ENCODE data around the gene TMEM258. TPM values are rescaled to one million over a fixed set of nuclear protein-coding genes. Genes with fewer than 3 reads are reported as not detected.

The TMEM258 gene
- total RNA-seq, 1 donor from 2014 or later: 187 TPM

DNA sequence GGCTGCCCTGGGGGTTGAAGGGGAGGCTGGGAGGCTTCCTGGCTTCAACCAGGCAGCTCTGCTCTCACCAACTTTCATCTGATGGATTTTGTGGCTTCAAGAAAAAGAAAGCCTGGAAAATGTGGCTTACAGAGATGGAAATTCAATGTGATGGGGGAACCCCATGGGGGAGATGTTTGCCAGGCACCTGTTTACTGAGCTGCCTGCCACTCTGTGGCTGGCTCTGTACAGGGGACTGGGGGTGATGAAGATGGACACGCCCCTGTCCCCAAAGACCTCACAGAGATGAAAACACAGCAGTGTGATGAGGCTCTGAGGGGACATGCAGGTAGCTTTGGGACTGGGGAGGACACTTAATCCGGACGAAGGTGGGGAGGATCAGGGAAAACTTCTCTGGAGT lies 10.1 kb downstream of the TMEM258 start:
- intact Hi-C loops (cut with micrococcal nuclease): no loop called here
- no peaks in the 10 kb centered on the region for H3K9me3 Mint-ChIP-seq
- peaks cover 3% of the 10 kb centered on the region for H3K4me1 Mint-ChIP-seq
- no peaks in the 10 kb centered on the region for H3K27me3 Mint-ChIP-seq
- H3K27ac Mint-ChIP-seq: no peak overlapping the region
- no peak for DNase-seq
- peaks cover 8% of the 10 kb centered on the region for H3K36me3 Mint-ChIP-seq (ENCODE audit: low read depth)
- H3K4me3 Mint-ChIP-seq: no peak overlapping the region

DNA sequence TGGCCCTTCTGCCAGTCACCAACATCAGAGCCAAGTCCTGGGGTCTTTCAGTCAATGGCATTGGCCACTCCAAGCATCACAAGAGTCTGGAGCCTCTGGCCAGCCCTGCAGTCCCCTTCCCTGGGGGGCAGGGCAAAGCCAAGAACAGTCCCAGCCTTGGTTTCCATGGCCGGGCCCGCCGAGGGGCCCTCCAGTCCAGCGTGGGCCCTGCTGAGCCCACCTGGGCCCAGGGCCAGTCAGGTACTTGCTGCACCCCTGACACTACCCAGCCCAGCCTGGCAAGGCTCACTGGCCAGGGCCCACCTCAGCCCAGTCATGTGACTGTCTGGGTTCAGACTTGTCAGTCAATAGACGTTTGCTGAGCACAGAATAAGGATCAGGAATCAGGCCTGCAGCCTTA lies 10.8 kb downstream of the TMEM258 start:
- intact Hi-C loops (cut with micrococcal nuclease): no loop called here
- Mint-ChIP-seq H3K4me1 (peaks cover 8% of the 10 kb centered on the region), H3K4me3 (no peak overlapping the region), H3K9me3 (no peaks in the 10 kb centered on the region), H3K36me3 (ENCODE audit: low read depth) (peaks cover 8% of the 10 kb centered on the region), H3K27ac (no peak overlapping the region), H3K27me3 (no peaks in the 10 kb centered on the region)
- DNase-seq: no peak

DNA sequence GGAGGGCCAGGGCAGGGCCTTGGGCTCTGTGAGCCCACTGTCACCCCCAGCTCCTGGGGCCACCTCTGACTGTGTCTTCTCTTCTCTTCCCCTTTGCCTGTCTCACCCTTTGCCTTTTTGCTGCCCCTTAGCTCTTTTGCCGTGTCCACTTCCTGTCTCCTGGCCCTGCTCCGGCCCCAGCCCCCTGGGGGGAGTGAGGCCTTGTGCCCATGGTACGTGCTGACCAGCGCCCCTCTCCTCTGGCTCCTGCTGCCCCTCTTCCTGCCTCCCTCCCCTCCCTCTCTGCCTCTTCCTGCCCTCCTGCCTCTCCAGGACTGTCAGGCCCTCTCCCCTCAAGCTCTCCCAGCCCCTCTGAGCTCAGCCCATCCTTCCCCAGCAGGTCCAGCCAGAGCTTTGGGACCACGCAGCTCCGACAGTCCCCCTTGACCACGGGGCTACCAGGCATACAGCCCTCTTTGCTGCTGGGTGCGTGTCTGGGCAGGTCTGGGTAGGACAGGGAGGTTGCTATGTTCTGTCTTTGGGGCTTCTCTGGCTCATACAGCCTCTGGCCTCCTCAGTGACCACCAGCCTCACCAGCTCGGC lies 11.7 kb downstream of the TMEM258 start:
- H3K4me1 Mint-ChIP-seq: peaks cover 11% of the 10 kb centered on the region
- no peak overlapping the region for H3K4me3 Mint-ChIP-seq
- H3K27ac Mint-ChIP-seq: no peak overlapping the region
- no peak for DNase-seq
- peaks cover 7% of the 10 kb centered on the region for H3K36me3 Mint-ChIP-seq (ENCODE audit: low read depth)
- intact Hi-C loops (cut with micrococcal nuclease): no loop called here
- no peaks in the 10 kb centered on the region for H3K27me3 Mint-ChIP-seq
- H3K9me3 Mint-ChIP-seq: no peaks in the 10 kb centered on the region

DNA sequence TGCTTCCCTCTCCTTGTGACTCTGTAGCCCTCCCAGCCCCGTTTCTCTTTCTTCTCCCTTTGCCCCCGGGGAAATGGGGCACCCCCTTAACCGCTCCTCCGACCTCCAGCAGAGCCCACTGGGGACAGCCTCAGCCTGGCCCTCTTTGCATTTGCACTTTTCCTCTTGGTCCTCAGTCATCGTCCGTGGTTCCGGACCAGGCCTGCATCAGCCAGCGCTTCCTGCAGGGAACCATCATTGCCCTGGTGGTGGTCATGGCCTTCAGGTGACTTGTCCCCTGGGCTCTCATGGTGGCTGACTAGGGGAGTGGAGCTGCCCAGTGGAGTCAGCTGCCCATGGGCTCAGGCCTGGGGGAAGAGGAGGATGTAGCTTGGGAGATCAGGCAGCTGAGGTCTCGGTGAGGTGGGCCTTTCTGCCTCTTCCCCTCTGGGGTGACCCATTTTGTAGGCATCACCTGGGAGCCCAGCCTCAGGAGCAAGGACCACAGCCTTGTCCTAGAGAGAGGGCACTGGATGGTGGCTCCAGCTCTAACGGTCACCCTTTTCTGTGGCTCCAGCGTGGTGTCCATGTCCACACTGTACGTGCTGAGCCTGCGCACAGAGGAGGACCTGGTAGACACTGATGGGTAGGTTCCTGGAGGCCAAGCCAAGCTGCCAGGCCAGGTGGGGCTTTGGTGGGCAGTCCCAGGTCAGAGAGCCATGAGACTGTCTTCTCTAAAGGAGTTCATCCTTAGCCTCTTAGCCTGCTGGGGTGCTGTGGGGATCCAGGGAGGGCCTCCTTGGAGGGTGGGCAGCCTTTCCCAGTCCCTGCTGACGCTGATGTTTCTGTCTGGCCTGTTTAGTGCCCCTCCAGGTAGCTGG lies 12.5 kb downstream of the TMEM258 start:
- Mint-ChIP-seq H3K4me3 (no peak overlapping the region), H3K27ac (no peak overlapping the region)
- intact Hi-C loops (cut with micrococcal nuclease): no loop called here

DNA sequence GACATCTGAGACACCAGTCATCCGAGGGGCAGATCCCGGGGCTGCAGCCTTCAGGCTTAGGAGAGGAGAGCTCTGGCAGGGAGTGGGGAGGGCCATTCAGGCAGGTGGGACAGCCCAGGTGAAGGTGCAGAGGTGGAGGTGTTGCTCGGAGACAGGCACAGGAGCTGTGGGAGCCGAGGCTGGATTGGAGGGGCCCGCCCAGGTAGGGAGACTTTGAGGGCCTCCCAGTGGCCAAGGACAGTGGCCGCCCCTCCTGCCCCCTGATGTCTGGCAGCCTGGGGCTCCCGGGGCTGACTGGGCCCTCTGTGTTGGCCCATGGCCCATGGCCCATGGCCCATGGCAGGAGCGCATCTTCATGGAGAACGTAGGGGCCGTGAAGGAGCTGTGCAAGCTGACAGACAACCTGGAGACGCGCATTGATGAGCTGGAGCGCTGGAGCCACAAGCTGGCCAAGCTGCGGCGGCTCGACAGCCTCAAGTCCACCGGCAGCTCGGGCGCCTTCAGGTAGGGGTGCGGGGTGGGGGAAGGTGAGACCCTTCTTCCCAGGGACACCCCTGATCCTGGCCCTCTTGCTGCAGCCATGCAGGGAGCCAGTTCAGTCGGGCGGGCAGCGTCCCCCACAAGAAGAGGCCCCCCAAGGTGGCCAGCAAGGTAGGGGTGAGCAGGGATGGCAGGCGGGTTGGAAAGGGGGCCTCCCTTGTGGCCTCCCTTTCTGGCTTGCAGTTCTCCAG lies 13.3 kb downstream of the TMEM258 start:
- Mint-ChIP-seq H3K36me3 (ENCODE audit: low read depth) (no peaks in the 10 kb centered on the region), H3K4me3 (no peak overlapping the region), H3K27ac (no peak overlapping the region)

More for the DNA sequence above, 12.5 kb downstream of the TMEM258 start:
- Mint-ChIP-seq H3K36me3 (ENCODE audit: low read depth) (peaks cover 3% of the 10 kb centered on the region), H3K4me1 (peaks cover 13% of the 10 kb centered on the region), H3K27me3 (no peaks in the 10 kb centered on the region), H3K9me3 (no peaks in the 10 kb centered on the region)
- DNase-seq: no peak

DNA sequence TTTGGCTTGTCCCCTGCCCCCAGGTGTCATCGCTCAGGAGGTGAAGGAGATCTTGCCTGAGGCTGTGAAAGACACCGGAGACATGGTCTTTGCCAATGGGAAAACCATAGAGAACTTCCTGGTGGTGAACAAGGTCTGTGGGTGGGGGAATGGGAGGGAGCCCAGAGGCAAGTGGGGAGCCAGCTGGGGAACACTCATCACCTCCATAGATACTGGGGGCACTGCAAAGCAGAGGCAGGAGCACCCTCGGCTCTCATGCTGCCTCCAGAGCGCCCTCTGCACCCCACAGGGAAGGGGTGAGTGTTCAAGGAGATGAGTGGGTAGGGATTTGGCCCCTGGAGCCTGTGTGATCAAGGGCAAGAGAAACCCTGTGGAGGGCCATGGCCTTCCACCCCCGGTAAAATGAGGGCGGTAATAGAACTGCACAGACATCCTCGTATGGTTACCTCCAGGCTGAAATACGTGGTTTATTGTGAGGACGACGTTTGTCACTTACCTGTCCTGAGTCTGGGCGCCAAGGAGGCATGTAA lies 14.0 kb downstream of the TMEM258 start:
- H3K4me3 Mint-ChIP-seq: peak overlapping the region; percentile 64
- no peaks in the 10 kb centered on the region for H3K27me3 Mint-ChIP-seq
- peaks cover 13% of the 10 kb centered on the region for H3K4me1 Mint-ChIP-seq
- intact Hi-C loops (cut with micrococcal nuclease): no loop called here
- H3K9me3 Mint-ChIP-seq: no peaks in the 10 kb centered on the region
- H3K36me3 Mint-ChIP-seq (ENCODE audit: low read depth): no peaks in the 10 kb centered on the region
- no peak overlapping the region for H3K27ac Mint-ChIP-seq
- DNase-seq: no peak

More for the DNA sequence above, 13.3 kb downstream of the TMEM258 start:
- H3K9me3 Mint-ChIP-seq: no peaks in the 10 kb centered on the region
- intact Hi-C loops (cut with micrococcal nuclease): no loop called here
- DNase-seq: no peak
- H3K27me3 Mint-ChIP-seq: no peaks in the 10 kb centered on the region
- peaks cover 13% of the 10 kb centered on the region for H3K4me1 Mint-ChIP-seq

DNA sequence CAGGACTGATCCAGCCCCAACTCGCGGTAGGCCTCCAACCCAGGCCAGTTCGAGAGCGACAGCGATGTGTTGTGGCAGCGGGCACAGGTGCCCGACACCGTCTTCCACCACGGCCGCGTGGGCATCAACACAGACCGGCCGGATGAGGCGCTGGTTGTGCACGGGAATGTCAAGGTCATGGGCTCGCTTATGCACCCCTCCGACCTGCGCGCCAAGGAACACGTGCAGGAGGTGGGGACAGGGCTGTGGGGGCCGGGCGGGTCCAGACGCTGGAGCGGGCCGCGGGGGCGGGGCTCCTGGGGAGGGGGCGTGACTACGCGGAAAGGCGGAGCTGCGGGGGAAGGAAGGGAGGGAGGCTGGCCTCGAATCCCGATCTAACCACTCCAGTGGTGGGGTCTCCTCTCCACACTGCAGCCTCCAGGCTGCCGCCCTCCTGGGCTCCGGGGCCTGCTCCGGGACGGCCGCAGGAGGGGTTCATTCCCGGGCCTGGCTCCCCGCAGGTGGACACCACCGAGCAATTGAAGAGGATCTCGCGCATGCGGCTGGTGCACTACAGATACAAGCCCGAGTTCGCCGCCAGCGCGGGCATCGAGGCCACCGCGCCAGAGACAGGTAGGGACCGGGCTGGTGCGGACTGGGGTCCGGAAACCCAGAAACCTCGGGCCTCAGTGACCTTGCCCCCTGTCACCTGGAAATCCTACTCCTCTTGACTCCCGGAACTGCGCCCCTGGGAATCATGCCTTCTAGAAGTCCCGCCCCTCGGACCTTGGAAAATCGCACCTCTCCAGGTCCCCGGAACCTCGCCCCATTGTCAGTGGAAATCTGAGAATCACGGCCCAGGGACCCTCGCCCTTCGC lies 14.9 kb downstream of the TMEM258 start:
- H3K27me3 Mint-ChIP-seq: no peaks in the 10 kb centered on the region
- H3K4me1 Mint-ChIP-seq: peaks cover 13% of the 10 kb centered on the region
- no peak overlapping the region for H3K27ac Mint-ChIP-seq
- peak overlapping the region; percentile 71 for H3K4me3 Mint-ChIP-seq
- no peaks in the 10 kb centered on the region for H3K9me3 Mint-ChIP-seq
- intact Hi-C loops (cut with micrococcal nuclease): loop anchor here (1.0 to 2.0 kb wide), 2 partner anchors 15 to 25 kb away; partner anchors contain the start of genes FEN1, MYRF and TMEM258
- H3K36me3 Mint-ChIP-seq (ENCODE audit: low read depth): no peaks in the 10 kb centered on the region
- DNase-seq: peak; percentile 93

DNA sequence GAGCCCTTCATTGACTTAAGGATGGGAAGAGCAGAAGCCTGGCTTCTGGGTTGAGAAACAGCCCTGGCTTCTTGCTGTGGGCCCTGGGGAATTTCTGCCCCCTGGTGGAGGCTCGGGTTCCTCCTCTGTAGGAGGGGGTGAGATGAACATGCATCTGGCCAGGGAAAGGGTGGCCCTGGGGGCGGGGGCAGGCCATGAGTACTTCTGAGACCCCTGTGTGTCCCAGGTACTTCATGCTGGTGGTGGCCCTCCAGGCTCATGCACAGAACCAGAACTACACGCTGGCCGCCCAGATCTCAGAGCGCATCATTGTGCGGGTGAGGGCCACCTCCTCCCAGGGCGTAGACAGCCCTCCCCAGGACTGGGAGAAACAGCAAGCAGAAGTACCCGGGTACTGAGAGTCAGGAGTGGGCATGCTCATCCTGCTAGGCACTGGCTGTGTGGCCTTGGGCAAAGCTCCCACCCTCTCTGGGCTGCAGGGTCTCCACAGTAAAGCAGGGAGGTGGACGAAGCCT lies 15.8 kb downstream of the TMEM258 start:
- H3K27ac Mint-ChIP-seq: no peak overlapping the region
- H3K4me1 Mint-ChIP-seq: peaks cover 13% of the 10 kb centered on the region
- peak; percentile 90 for DNase-seq
- intact Hi-C loops (cut with micrococcal nuclease): loop anchor here (1.0 to 2.0 kb wide), 2 partner anchors 16 to 24 kb away; partner anchors contain the start of genes FEN1, MYRF and TMEM258
- peak overlapping the region; percentile 71 for H3K4me3 Mint-ChIP-seq
- no peaks in the 10 kb centered on the region for H3K36me3 Mint-ChIP-seq (ENCODE audit: low read depth)
- H3K9me3 Mint-ChIP-seq: no peaks in the 10 kb centered on the region
- no peaks in the 10 kb centered on the region for H3K27me3 Mint-ChIP-seq

DNA sequence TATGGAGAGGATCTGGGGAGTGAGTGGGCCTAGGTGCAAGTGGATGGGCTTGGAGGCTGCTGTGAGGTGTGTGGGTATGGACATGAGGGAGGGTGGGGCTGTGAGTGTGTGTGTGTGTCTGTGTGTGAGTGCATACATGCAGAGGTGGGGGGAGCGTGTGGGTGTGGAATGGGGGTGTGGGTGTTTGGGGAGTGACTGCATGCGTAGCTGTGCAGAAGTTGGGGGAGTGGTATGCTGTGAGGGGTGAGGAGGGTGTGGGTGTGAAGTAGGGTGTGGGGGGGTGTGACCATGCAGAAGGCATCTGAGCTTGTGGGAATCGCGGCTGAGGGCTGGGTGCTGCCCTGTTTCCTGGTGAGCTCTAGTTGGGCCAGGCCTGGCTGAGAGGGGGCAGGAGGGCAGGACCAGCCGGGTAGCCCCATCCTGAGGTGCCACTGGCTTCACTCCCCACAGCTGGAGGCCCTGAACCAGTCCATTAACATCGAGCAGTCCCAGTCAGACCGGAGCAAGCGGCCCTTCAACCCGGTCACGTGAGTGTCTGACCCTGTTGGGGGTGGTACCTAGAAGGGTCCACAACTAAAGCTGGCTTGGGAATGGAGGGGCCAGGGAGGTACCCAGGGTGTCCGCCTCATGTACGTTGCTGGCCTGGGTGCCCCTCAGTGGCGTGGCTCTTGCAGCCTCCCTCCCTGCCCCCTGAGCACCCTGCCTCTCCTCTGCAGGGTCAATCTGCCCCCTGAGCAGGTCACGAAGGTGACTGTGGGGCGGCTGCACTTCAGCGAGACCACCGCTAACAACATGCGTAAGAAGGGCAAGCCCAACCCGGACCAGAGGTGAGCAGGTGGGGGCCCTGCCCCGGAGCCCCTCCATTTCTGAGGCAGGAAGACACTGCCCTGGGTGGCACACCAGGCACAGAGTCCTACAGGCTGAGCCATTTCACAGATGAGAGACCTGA lies 16.5 kb downstream of the TMEM258 start:
- peak; percentile 54 for DNase-seq
- intact Hi-C loops (cut with micrococcal nuclease): loop anchor here (2.0 kb wide), 1 partner anchor 23 kb away; the partner anchor contains the start of gene MYRF
- Mint-ChIP-seq H3K36me3 (ENCODE audit: low read depth) (no peaks in the 10 kb centered on the region), H3K27ac (no peak overlapping the region), H3K27me3 (no peaks in the 10 kb centered on the region), H3K4me1 (peaks cover 15% of the 10 kb centered on the region), H3K9me3 (no peaks in the 10 kb centered on the region), H3K4me3 (no peak overlapping the region)

DNA sequence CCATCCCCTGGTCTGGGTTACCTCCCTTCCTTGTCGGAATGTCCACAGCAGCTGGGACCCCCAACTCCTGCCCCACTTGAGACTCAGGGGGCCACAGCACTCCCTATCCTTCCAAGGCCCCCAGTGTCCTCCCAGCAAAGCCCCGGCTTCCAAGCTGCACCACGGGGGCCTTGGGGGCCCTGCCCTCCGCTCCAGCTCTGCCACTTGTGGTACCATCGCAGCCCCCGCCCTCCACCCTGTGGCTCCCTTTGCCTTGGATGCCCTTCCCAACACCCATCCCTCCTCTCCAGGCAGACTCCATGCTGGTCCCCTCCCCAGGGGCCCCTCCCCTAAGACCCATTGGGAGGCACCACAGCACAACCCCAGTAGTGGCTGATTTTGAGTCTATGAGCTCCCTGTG lies 17.3 kb downstream of the TMEM258 start:
- H3K4me3 Mint-ChIP-seq: no peak overlapping the region
- intact Hi-C loops (cut with micrococcal nuclease): no loop called here
- peak; percentile 56 for DNase-seq
- H3K27me3 Mint-ChIP-seq: no peaks in the 10 kb centered on the region
- no peaks in the 10 kb centered on the region for H3K9me3 Mint-ChIP-seq
- peaks cover 15% of the 10 kb centered on the region for H3K4me1 Mint-ChIP-seq
- no peak overlapping the region for H3K27ac Mint-ChIP-seq
- no peaks in the 10 kb centered on the region for H3K36me3 Mint-ChIP-seq (ENCODE audit: low read depth)

DNA sequence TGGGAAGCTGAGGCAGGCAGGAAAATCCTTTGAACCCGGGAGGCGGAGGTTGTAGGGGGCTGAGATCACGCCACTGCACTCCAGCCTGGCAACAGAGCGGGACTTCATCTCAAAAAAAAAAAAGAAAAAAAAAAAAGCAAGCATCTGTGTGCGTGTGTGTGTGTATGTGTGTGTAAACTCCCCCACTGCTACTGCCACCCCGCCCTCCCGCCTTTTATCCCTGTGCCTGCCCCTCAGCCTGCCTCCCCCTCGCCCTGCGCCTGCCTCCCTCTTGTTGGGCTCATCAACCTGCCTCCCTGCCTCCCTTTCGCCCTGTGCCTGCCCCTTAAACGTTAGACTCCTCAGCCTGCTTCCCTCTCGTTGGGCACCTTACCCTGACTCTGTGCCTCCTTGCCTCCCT lies 18.0 kb downstream of the TMEM258 start:
- Mint-ChIP-seq H3K27ac (no peak overlapping the region), H3K9me3 (no peaks in the 10 kb centered on the region), H3K4me1 (peaks cover 15% of the 10 kb centered on the region), H3K36me3 (ENCODE audit: low read depth) (no peaks in the 10 kb centered on the region), H3K4me3 (no peak overlapping the region), H3K27me3 (no peaks in the 10 kb centered on the region)
- intact Hi-C loops (cut with micrococcal nuclease): no loop called here
- no peak for DNase-seq

DNA sequence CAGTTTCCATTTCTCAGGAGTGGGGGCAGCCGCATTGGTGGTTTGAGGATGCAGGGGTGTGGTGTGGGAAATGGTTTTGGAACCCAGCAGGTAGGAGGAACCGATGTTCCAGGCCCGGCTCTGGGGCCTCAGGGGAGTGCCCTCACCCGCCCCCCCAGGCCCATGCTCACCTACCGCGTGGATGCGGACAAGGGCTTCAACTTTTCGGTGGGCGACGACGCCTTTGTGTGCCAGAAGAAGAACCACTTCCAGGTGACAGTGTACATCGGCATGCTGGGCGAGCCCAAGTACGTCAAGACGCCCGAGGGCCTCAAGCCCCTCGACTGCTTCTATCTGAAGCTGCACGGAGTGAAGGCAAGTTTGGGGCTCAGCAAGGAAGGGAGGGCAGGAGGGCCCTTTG lies 18.6 kb downstream of the TMEM258 start:
- Mint-ChIP-seq H3K27me3 (no peaks in the 10 kb centered on the region), H3K4me3 (no peak overlapping the region), H3K27ac (no peak overlapping the region), H3K4me1 (peaks cover 15% of the 10 kb centered on the region), H3K36me3 (ENCODE audit: low read depth) (no peaks in the 10 kb centered on the region), H3K9me3 (no peaks in the 10 kb centered on the region)
- intact Hi-C loops (cut with micrococcal nuclease): no loop called here
- no peak for DNase-seq

Measured in activated CD4-positive, alpha-beta T cell treated with anti-CD3 and anti-CD28 coated beads, Interleukin-2, amount 10 ng/mL, durations not matched to agents 24 days and 14 days (primary cell).